Lower lobe of right lung (tissue), 2 donors: Measurements from ENCODE around the gene RHCE. TPM values are rescaled to one million over a fixed set of nuclear protein-coding genes. Genes with fewer than 3 reads are reported as not detected.

Experiments used
- ATAC-seq, 2 donors: fragments of 200-7000 bp; cut with Tn5 transposase; one replicate each; pipeline ENCODE4 v1.9.1; 2020 to 2022; ENCODE audit warnings: mild to moderate bottlenecking in 2 of 2, moderate library complexity in 2 of 2
- DNase-seq: peaks from one replicate; pipeline ENCODE4 v3.0.0-alpha.2; 2020
- H3K27ac ChIP-seq: fragments of 200-600 bp; one replicate; pipeline ENCODE4 v1.8.0; 2022
- H3K27me3 ChIP-seq: fragments of 200-600 bp; one replicate; pipeline ENCODE4 v1.8.0; 2022; ENCODE audit warnings: low read depth
- H3K36me3 ChIP-seq: fragments of 200-600 bp; one replicate; pipeline ENCODE4 v1.8.0; 2022; ENCODE audit warnings: mild to moderate bottlenecking
- H3K4me1 ChIP-seq: fragments of 200-600 bp; one replicate; pipeline ENCODE4 v1.8.0; 2022
- H3K4me3 ChIP-seq: fragments of 200-600 bp; one replicate; pipeline ENCODE4 v1.8.0; 2022; ENCODE audit warnings: mild to moderate bottlenecking
- H3K9me3 ChIP-seq: fragments of 200-600 bp; one replicate; pipeline ENCODE4 v1.8.0; 2022
- CTCF ChIP-seq: fragments of 200-600 bp; IDR thresholded peaks from one replicate; pipeline ENCODE4 v1.8.0; 2022; ENCODE audit warnings: antibody characterized with exemption, mild to moderate bottlenecking
- intact Hi-C: fragments of 100-400 bp; cut with DNase I; formaldehyde crosslinking; loops from one replicate; pipeline ENCODE4 v1.11.0; 2022
- total RNA-seq: library from RNA; stranded (reverse); fragmentation: NEBNext Ultra II Directional; extraction: Animal tissue kit (Norgen Biotek cat#: 25700); gene quantifications from one replicate; pipeline ENCODE4 v1.2.1, GENCODE V29; 2021
- donor health status: DM: no; HTN: yes; CAD: no; lungs with severe emphysema.

The RHCE gene
- total RNA-seq, 1 donor from 2014 or later = 0.65 TPM

DNA sequence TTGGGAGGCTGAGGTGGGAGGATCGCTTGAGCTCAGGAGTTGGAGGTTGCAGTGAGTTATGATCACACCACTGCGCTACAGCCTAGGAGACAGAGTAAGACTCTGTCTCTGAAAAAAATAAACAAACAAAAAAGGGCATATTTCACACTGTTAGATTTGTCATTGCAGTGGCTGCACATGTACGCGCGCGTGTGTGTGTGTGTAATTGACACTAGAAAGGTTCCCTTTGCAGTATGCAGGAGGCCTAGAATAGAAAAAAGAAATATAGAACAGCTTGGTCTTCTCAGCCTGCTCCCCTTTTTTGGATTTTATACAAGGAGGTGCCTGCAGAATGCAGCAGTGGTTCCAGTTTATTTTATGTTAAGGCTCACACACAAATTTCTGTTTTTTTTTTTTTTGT lies 18.7 kb upstream of the RHCE start:
- H3K4me1 ChIP-seq = peaks cover 26% of the 10 kb centered on the region
- no peak for TF ChIP-seq CTCF
- no peaks in the 10 kb centered on the region for H3K9me3 ChIP-seq
- no peak overlapping the region for H3K4me3 ChIP-seq
- intact Hi-C loops = no loop called here
- ATAC-seq = no peak
- peaks cover 5% of the 10 kb centered on the region for H3K36me3 ChIP-seq
- H3K27me3 ChIP-seq = no peaks in the 10 kb centered on the region
- H3K27ac ChIP-seq = no peak overlapping the region
- DNase-seq = no peak

- DNase-seq = no peak
- no peak for TF ChIP-seq CTCF
- Histone ChIP-seq H3K27ac (no peak overlapping the region), H3K4me1 (peaks cover 42% of the 10 kb centered on the region), H3K4me3 (no peak overlapping the region), H3K36me3 (peaks cover 5% of the 10 kb centered on the region), H3K27me3 (no peaks in the 10 kb centered on the region), H3K9me3 (no peaks in the 10 kb centered on the region)
- ATAC-seq = no peak
- intact Hi-C loops = no loop called here
These were observed 17.0 kb upstream of the RHCE start for GRCh38 chr1:25437672-25438071.

DNA sequence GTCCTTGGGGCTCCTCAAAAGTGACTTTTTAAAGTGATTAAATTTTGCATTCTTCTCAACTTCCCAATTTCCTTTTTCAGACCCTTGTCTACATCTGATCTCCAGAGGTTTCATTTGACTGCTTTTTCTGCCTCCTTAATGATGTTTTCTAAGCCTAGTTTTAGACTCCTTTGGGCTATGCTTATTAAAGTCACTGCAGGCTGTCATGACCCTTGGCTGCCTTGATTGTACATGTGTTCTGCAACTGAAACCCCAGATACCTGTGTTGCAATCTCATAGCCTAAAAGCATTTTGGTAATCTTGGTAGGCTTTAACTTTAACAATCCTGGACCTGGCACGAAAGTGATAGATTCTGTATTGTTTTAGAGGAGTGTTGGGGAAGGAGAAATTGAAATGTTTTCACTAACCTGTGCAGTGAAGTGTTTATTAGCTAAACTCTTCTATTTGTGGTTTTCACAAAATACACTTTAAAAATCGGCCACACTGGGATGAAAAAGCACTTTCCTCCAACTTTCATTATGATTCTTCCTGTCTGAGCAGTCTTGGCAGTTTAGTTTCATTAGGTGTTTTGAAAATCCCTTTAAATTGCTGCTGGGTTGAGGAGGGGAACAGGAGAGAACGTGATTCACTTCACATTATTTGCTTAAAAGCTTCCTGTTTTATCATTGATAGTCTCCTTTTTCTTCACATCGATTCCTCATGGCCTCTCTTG lies 14.9 kb upstream of the RHCE start:
- peak overlapping the region; percentile 7 for H3K27ac ChIP-seq

GRCh38 chr1:25433389-25434186 lies 13.0 kb upstream of the RHCE start:
- no peak overlapping the region for H3K27ac ChIP-seq
- H3K4me1 ChIP-seq = peaks cover 53% of the 10 kb centered on the region

More for the DNA sequence above, 14.9 kb upstream of the RHCE start:
- H3K4me3 ChIP-seq = peak overlapping the region; percentile 7
- intact Hi-C loops = no loop called here
- DNase-seq = no peak
- ATAC-seq = no peak
- peaks cover 5% of the 10 kb centered on the region for H3K36me3 ChIP-seq
- no peak for TF ChIP-seq CTCF
- no peaks in the 10 kb centered on the region for H3K27me3 ChIP-seq
- no peaks in the 10 kb centered on the region for H3K9me3 ChIP-seq
- H3K4me1 ChIP-seq = peaks cover 50% of the 10 kb centered on the region

More at GRCh38 chr1:25433389-25434186, 13.0 kb upstream of the RHCE start:
- DNase-seq (no peak), ATAC-seq (no peak)
- intact Hi-C loops = no loop called here
- Histone ChIP-seq H3K36me3 (peaks cover 5% of the 10 kb centered on the region), H3K27me3 (no peaks in the 10 kb centered on the region), H3K9me3 (no peaks in the 10 kb centered on the region), H3K4me3 (no peak overlapping the region)
- no peak for TF ChIP-seq CTCF
